HG02798 (cell line): ENCODE data around the gene TEAD2.
"Not testable (repeated sequence)": the region's sequence is repeated elsewhere in the genome, so short reads cannot be mapped to it uniquely, and the experiment has no call there.

Source experiments
- ATAC-seq: cut with Tn5 transposase; IDR thresholded peaks from one replicate; pipeline ENCODE4 v1.9.1; 2021; ENCODE audit warnings: mild to moderate bottlenecking; ENCODE audit not compliant: unreplicated experiment, poor library complexity

Gene TEAD2

DNA sequence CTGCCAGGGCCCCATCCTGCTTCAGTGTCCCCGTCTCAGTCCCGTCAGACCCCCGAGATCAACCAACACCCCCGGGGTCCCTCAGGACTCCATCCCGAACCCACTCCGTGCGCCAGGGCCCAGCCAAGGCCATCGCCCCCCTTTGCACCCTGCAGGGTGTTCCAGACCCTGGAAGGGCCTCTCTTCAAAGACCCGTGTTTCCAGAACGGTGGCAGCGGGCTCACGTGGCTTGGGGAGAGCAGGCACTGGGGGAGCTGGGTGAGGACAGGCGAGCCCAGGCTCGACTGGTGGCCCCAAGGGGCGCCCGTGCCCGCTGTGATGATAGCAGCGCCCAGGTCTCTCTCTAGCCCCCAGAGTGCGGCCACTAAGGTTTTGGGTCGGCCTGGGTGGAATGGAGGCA lies 27.2 kb upstream of the TEAD2 start:
- no peak for ATAC-seq

DNA sequence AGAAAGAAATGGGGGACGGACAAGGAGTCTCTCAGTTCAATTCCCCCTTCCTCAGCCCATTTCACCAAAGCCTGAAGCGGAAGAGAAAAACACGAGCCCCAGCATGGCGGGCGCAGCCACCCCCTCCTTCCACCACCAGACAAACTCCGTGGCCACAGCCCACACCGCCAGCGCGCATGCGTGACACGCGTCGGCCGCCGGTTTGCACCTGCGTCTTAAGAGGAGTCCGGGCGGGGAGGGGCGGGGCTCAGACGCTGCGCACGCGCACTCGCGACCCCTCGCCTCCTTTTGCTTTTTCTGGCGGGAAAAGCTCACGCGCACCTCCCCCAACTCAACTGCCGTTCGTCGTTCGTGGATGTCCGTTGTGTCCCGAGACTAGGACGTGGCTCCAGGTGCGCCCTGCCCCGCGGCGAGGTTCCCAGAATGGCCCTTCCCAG lies 25.7 kb upstream of the TEAD2 start, which contains the start of gene KASH5:
TSS of gene KASH5 (plus strand) at position 314 of the 437 bp plus-strand sequence. CDS start 2,635 bp downstream, outside the sequence.
- peak; percentile 81 for ATAC-seq

DNA sequence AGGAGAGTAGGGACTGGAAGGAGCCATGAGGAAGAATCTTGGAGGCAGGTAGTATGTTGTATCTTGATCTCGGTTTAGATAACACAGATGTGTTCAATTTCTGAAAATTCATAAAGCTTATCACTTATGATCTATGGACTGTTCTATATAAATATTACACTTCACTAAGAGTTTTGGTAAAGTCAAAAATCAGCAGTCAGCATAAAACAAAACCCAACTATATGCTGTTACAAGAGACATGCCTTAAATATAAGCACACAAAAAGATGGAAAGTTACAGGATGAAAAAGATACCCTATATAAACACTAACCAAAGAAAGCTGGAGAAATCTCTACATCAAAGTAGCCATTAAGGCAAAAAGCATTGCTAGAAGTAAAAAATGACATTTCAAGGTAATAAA lies 21.4 kb upstream of the TEAD2 start:
- ATAC-seq, result no peak

DNA sequence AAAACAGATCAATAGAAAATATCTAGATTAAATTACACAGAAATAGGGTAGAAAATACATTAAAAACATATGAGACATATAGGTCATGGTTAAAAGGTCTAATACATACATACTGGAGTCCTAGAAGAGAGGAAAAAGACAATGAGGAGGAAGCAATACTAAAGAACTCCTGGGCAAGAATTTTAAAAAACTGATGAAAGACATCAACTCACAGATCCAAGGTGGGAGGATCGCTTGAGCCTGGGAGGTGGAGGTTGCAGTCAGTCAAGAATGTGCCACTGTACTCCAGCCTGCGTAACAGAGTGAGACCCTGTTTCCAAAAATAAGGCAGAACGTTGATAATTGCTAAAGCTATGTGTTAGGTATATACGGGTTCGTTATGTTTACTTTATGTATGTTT lies 20.4 kb upstream of the TEAD2 start:
- no peak for ATAC-seq

DNA sequence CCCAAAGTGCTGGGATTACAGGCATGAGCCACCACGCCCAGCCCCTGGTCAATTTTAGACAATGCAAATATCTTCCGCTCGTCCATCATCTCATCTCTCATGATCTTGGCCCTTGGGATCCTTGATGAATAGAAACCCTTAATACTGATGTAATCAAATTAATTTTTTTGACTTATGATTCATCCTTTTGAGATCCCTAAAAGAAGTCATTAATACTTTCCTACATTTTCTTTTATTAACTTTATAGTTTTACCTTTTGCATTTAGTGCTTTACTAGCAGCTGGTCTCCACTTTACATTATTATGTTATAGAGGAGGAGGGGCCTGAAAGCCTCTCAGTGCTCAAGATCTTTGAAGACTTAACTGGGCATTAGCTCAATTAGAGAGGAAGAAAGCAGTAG lies 18.2 kb upstream of the TEAD2 start:
- ATAC-seq, result no peak

DNA sequence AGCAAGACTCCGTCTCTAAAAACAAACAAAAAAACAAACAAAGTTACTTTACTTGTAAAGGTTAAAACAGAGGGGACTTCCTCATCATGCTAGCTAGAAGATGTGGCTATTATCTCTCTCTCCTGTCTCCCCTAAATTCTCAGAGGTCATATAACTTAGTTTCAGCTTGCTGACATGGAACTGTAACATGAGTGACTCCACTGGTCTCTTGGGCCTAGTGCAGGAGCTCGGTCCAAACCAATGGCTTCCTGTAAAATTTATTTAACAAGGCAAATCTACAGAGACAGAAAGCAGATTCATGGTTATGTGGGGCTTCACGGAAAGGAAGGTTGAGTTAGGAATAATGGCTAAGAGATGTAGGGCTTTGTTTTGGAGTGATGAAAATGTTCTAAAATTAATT lies 16.3 kb upstream of the TEAD2 start:
- ATAC-seq, result no peak

DNA sequence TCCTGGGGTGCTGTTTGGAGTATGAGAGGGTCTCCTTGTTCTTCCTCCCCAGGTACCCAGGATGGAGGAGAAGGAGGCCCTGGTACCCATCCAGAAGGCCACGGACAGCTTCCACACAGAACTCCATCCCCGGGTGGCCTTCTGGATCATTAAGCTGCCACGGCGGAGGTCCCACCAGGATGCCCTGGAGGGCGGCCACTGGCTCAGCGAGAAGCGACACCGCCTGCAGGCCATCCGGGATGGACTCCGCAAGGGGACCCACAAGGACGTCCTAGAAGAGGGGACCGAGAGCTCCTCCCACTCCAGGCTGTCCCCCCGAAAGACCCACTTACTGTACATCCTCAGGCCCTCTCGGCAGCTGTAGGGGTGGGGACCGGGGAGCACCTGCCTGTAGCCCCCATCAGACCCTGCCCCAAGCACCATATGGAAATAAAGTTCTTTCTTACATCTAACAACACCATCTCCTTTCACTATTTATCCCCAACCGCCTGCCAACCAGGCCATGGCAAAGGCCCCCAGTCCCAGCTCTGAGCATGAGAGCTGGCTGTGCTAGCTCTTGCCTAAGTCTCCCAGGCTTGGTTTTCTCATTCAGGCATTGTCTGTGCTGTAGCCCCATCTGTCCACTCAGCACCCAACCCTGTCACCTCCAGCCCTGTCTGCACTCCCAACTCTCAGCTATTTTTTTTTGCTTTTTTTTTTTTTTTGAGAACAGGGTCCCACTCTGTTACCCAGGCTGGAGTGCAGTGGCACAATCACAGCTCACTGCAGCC lies 12.6 kb upstream of the TEAD2 start:
- ATAC-seq, result no peak

DNA sequence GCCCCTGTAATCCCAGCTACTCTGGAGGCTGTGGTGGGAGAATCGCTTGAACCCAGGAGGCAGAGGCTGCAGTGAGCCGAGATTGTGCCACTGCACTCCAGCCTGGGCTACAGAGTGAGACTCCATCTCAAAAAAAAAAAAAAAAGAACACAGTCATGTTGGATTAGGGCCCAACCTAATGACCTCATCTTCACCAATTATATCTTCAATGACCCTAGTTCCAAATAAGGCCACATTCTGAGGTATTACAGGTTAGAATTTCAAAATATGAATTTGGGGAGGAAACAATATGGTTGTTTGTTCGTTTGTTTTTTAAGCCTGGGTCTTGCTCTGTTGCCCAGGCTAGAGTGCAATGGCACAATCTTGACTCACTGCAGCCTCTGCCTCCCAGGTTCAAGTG lies 11.0 kb upstream of the TEAD2 start:
- ATAC-seq, result not testable (repeated sequence)

DNA sequence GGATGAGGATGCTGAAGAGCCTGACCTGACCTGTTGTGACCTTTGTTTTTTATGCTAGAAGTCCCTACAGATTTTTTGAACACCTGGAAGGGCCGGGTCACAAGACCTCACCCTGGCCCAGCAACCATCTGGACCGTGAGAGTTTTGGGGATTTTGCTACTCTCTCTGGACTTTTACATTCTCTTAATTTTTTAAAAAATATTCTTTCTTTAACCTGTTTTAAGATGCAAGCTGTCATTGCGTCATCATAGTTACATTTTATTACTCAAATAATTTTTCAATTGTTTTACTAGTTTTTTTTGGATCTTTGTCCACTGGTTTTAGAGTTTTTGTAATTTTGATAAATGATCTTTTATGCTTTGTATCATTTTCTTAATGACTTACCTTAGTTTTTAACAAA lies 9.0 kb upstream of the TEAD2 start:
- no peak for ATAC-seq

DNA sequence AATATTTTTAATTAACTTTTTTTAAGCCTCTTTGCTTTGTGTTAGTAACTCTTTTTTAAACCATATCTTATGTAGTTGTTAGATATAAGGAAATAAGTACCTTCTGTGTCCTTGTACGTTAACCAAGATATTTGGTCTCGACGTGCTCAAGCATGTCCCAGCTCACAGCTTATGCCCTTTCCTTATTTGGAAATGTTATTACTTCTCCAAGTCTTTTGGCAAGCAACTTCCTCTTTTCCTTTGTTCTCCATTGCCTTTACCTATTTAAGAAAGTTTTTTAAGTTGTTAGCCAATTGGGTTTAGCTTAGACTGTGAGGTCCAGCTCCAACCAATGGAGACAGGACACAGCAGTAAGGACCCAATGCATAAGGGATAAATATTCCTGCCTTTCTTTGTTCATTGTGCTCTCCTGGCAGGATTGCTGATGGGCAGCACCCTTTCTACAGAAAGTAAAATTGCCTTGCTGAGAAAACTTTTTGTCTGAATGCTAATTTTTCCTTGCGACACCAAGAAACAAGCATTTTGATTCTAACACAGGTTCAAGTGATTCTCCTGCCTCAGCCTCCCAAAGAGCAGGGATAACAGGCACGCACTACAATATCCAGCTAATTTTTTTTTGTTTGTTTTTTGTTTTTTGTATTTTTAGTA lies 6.6 kb upstream of the TEAD2 start:
- ATAC-seq, result no peak

DNA sequence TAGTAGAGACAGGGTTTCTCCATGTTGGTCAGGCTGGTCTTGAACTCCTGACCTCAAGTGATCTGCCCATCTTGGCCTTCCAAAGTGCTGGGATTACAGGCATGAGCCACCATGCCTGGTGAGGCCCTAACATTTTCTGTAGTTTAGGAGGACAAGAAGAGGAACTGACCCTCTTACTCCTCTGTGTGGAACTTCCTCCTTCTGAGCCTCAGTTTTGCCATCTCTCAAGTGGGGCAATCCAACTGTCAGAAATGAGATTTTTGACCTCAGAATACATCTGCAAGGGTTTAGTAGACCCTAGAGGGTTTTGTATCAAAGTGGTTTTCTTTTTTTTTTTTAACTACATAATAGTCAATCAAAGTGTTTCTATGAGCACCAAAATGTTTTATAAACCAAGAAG lies 3.9 kb upstream of the TEAD2 start:
- no peak for ATAC-seq

DNA sequence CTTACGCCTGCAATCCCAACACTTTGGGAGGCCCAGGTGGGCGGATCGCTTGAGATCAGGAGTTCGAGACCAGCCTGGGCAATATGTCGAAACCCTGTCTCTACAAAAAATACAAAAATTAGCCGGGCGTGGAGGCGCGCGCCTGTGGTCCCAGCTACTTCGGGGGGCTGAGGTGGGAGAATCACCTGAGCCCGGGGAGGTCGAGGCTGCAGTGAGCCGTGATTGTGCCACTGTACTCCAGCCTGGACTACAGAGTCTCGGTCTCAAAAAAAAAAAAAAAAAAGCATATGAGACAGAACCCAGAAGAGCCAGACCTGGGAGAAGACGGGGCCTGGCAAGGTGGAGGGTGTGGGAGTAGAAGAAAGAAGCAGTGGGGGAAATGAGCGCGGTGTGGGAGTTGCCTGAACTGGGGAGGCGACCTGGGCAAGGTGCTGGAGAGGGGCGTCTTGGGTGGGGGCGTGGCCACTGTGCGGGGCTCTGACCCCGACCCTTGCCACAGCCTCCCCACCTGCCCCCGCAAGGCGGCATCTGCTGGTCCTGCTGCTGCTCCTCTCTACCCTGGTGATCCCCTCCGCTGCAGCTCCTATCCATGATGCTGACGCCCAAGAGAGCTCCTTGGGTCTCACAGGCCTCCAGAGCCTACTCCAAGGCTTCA lies 2.0 kb upstream of the TEAD2 start:
- ATAC-seq, result no peak

DNA sequence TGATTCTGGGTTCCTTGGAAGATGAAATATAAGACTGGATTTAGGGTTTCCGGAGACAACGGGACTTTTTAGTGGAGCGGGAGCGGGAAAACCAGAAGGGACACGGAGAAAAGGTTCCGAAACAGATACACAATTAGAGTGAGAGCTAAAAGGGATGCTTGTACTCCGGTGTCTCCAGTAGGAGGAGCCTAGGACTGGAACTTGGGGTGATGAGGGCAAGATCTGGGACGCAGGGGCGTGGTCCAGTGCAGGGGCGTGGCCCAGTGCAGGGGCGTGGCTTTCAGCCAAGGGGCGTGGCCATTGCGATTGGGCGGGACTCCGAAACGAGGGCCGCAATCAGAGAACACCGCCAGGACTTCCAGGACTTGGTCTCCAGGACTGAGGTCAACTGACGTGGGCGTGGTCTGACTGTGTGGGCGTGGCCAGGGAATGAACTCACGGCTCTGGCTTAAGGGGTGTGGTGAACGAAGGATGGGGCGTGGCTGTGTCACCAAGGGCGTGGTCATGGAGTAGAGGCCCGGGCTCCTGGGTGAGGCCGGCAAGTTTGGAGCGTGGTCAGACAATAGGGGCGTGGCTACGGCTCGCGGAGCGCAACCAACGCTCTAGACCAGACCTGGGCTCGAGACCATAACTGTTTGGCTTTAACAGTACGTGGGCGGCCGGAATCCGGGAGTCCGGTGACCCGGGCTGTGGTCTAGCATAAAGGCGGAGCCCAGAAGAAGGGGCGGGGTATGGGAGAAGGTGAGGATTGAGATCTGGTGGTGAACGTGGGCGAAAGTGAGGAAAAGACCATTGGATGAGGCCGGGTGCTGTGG lies 1.3 kb upstream of the TEAD2 start, which contains the start of gene DKKL1:
TSS of gene DKKL1 (plus strand) at position 610 of the 815 bp plus-strand sequence. CDS start at position 732, 122 bp downstream.
- ATAC-seq, result peak; percentile 55

DNA sequence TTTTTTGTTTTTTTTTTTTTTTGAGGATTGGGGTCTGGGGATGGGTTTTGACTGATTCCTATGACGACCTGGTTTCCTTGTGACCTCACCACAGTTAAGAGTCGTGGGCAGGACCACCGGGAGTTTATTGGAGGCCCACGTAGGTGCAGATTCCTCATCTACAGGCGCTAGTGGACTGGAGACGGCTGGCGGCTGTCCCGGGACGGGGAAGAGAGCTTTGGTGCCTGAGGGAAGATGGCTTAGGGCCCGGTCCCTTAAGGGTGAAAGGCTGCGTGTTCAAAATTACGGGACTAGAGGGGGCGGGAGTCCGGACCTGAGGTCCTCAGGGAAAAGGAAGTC lies 682 bp upstream of the TEAD2 start:
- ATAC-seq, result no peak

DNA sequence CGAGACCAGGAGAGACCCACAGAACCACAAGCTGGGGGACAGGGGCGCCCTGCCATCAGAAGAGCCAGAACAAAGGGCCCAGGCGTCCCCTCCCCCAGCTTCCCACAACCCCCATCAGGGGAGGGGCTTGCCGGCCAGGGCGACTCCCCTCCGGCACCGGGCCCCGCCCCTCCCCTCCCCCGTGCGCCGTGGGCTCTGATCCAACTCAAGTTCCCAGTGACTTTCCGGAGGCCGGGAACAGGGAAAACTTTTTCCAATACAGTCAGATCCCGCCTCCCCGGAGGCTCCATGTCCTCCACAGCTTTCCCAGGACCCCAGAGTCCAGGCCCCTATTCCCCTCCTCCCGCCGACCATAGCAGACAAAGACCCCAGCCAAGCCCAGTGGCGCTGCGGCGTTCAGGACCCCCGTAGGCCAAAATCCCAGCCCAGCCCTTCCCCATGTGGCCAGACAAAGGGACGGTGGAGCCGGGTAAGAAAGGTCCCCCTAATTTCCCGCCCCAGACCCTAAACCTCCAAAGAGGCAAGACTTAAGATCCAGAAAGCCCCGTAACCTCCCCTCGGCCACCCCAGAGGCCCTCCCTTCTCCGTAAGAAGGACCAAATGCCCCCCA lies 673 bp downstream of the TEAD2 start:
- no peak for ATAC-seq

DNA sequence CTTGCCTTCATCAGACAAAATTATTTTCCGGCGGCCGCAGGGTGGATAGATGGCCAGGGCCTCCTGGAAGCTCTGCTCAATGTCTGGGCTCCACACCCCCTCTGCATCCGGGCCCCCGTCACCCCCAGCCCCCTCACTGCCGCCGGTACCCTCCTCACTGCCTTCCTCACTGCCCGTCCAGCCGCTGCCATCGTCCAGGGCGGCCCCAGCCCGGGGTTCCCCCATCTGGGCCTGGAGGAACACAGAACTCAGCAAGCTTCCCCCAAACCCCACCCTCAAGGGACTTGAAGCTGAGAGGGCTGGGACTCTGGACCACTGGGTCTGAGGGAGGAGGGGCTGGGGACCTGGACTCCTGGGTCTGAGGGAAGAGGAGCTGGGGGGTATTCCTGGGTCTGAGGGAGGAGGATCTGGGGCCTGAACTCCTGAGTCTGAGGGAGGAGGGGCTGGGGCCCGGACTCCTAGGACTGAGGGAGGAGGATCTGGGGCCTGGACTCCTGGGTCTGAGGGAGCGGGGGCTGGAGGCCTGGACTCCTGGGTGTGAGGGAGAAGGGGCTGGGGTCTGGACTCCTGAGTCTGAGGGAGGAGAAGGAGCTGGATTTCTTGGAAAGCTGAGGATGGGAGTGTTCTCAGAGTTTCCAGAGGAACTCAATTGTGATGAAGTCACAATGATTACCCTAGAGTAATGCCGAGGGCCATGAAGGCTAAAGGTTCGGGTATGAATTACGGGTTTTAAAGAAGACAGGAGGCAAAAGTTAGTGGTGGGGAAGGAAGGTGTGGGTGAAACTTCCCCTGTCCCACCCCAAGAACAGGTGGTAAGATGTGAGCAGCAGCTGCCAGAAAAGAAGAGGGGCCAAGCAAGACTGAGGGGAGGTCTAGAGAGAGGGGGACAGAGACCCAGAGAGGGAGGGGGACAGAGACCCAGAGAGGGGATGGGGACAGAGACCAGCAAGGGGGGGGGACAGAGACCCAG lies 2.1 kb downstream of the TEAD2 start:
- ATAC-seq, result no peak

DNA sequence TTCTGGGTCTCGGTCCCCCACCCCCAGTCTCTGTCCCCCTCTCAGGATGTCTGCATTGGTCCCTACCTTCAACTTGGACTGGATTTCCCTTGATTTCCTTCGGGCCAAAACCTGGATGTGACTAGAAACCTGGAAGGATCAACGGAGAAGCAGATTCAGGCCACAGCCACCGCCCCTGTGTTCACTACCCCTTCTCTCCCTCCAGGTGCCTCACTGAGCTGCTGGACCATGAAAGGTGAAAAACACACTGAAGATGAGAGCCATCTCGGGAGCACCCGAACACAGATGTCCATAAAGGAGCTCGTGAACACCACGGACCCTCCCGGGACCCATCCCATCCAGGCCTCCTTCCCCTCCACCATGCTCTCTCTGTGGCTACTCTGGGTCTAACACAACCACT lies 5.0 kb downstream of the TEAD2 start:
- no peak for ATAC-seq

DNA sequence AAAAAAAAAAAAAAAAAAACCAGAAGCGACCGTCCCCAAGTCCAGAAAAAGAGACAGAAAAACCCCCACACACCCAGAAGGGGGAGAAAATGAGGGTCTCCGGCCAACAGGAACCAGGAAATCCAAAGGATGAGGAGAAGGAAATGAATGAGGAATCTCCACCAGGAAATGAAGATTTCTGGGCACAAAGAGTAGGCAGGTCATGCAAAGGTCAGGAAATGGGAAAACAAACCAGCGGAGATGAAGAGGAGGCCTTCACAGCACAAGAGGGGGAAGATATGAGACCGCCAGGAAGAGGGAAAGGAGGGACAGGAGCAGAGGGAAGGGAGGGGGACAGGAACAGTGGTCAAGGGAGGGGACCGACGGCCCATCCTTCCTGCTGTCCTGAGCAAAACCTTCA lies 5.8 kb downstream of the TEAD2 start:
- ATAC-seq, result no peak

DNA sequence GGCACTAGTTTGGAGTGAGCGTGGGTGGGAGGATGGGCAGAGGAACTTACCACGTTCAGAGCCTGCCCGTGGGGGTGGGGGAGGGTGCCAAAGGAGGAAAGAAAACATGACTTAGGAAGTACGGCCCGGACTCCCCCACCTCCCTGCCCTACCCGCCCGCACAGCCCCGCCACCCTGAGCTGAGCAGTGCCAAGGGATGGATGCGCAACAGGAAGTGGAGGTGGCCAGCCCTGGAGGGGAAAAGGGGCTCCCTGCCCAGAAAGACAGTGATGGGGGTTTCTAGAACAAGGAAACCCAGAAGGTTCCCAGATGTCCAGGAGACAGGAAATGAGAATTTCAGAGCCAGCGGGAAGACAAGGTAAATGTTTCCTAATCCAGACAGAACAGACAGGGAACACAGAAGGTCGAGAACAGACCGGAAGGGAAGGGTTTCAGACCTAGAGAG lies 6.3 kb downstream of the TEAD2 start:
- no peak for ATAC-seq
